ENCODE measurements around the gene CTNS. TPM values are rescaled to one million over a fixed set of nuclear protein-coding genes. Genes with fewer than 3 reads are reported as not detected.

CTNS gene
- total and polyA plus RNA-seq, 2 experiments from 2014 or later, result 26.0 to 28.1 TPM

- no peak overlapping the region for H3K27ac ChIP-seq
- H2AFZ ChIP-seq, result no peak overlapping the region
- no peaks in the 10 kb centered on the region for H3K27me3 ChIP-seq
- no peaks in the 10 kb centered on the region for H3K9me2 ChIP-seq (replicated peaks; ENCODE audit: insufficient read depth)
- no peak overlapping the region for H3K4me3 ChIP-seq
- no peak overlapping the region for H3K4me2 ChIP-seq
- H3K9me3 ChIP-seq (ENCODE audit: low read depth), result no peaks in the 10 kb centered on the region
- no peaks in the 10 kb centered on the region for H3K79me2 ChIP-seq
- DNase-seq (ENCODE audit: low spot score), result no peak
- no peaks in the 10 kb centered on the region for H3K36me3 ChIP-seq (replicated peaks; ENCODE audit: insufficient read depth, low read depth)
- no peaks in the 10 kb centered on the region for H4K20me1 ChIP-seq (ENCODE audit: insufficient read depth, poor library complexity, severe bottlenecking)
- TF ChIP-seq EZH2phosphoT487 (IDR thresholded peaks at IDR 0.05; ENCODE audit: low read depth, severe bottlenecking, unreplicated experiment) (no peak), CTCF (IDR thresholded peaks at IDR 0.05; ENCODE audit: poor library complexity) (no peak), EZH2 (IDR thresholded peaks at IDR 0.05; ENCODE audit: borderline replicate concordance) (no peak)
- H3K4me1 ChIP-seq (ENCODE audit: insufficient read depth), result no peaks in the 10 kb centered on the region
- 92% methylated on average over 17 of the region's 17 CpGs for WGBS (ENCODE audit: low lambda C conversion rate, missing lambda C conversion rate)
Measured at GRCh38 chr17:3603119-3603869, 33.3 kb upstream of the CTNS start.

GRCh38 chr17:3603870-3604259, 32.7 kb upstream of the CTNS start:
- 98% methylated on average over 4 of the region's 4 CpGs for WGBS (ENCODE audit: low lambda C conversion rate, missing lambda C conversion rate)
- Histone ChIP-seq H3K4me2 (no peak overlapping the region), H3K4me1 (ENCODE audit: insufficient read depth) (no peaks in the 10 kb centered on the region), H3K27ac (no peak overlapping the region), H3K36me3 (replicated peaks; ENCODE audit: insufficient read depth, low read depth) (no peaks in the 10 kb centered on the region), H3K9me2 (replicated peaks; ENCODE audit: insufficient read depth) (no peaks in the 10 kb centered on the region), H2AFZ (no peak overlapping the region), H3K9me3 (ENCODE audit: low read depth) (no peaks in the 10 kb centered on the region), H3K4me3 (no peak overlapping the region), H3K27me3 (no peaks in the 10 kb centered on the region), H4K20me1 (ENCODE audit: insufficient read depth, poor library complexity, severe bottlenecking) (no peaks in the 10 kb centered on the region), H3K79me2 (no peaks in the 10 kb centered on the region)
- TF ChIP-seq CTCF (IDR thresholded peaks at IDR 0.05; ENCODE audit: poor library complexity) (no peak), EZH2phosphoT487 (IDR thresholded peaks at IDR 0.05; ENCODE audit: low read depth, severe bottlenecking, unreplicated experiment) (no peak), EZH2 (IDR thresholded peaks at IDR 0.05; ENCODE audit: borderline replicate concordance) (no peak)
- DNase-seq (ENCODE audit: low spot score), result no peak

- no peak for DNase-seq (ENCODE audit: low spot score)
- TF ChIP-seq EZH2 (IDR thresholded peaks at IDR 0.05; ENCODE audit: borderline replicate concordance) (no peak), EZH2phosphoT487 (IDR thresholded peaks at IDR 0.05; ENCODE audit: low read depth, severe bottlenecking, unreplicated experiment) (no peak), CTCF (IDR thresholded peaks at IDR 0.05; ENCODE audit: poor library complexity) (no peak)
- no peaks in the 10 kb centered on the region for H3K9me2 ChIP-seq (replicated peaks; ENCODE audit: insufficient read depth)
- H2AFZ ChIP-seq, result no peak overlapping the region
- H4K20me1 ChIP-seq (ENCODE audit: insufficient read depth, poor library complexity, severe bottlenecking), result peaks cover 5% of the 10 kb centered on the region
- H3K9me3 ChIP-seq (ENCODE audit: low read depth), result no peaks in the 10 kb centered on the region
- H3K27me3 ChIP-seq, result no peaks in the 10 kb centered on the region
- no peak overlapping the region for H3K27ac ChIP-seq
- H3K4me2 ChIP-seq, result no peak overlapping the region
- H3K4me3 ChIP-seq, result no peak overlapping the region
- H3K79me2 ChIP-seq, result no peaks in the 10 kb centered on the region
- H3K36me3 ChIP-seq (replicated peaks; ENCODE audit: insufficient read depth, low read depth), result no peaks in the 10 kb centered on the region
- WGBS (ENCODE audit: low lambda C conversion rate, missing lambda C conversion rate), result 97% methylated on average over 10 of the region's 10 CpGs
- no peaks in the 10 kb centered on the region for H3K4me1 ChIP-seq (ENCODE audit: insufficient read depth)
Measured at GRCh38 chr17:3609689-3610088, 26.9 kb upstream of the CTNS start.
